Osteocyte (in vitro differentiated cells): ENCODE results near the gene GFOD1. TPM values are rescaled to one million over a fixed set of nuclear protein-coding genes. Genes with fewer than 3 reads are reported as not detected.

Experiments used
- DNase-seq: peaks from one replicate; pipeline ENCODE4 v3.0.0; 2021; ENCODE audit warnings: mixed read lengths; ENCODE audit not compliant: unreplicated experiment; ENCODE audit errors: extremely low spot score
- H3K27ac Mint-ChIP-seq: one replicate; pipeline ENCODE4 v1.8.0; 2021; ENCODE audit warnings: mild to moderate bottlenecking, mixed read lengths; ENCODE audit not compliant: unreplicated experiment
- H3K27me3 Mint-ChIP-seq: one replicate; pipeline ENCODE4 v1.8.0; 2021; ENCODE audit warnings: mixed read lengths; ENCODE audit not compliant: unreplicated experiment
- H3K36me3 Mint-ChIP-seq: one replicate; pipeline ENCODE4 v1.8.0; 2021; ENCODE audit warnings: mixed read lengths; ENCODE audit not compliant: unreplicated experiment
- H3K4me1 Mint-ChIP-seq: one replicate; pipeline ENCODE4 v1.8.0; 2021; ENCODE audit warnings: mixed read lengths; ENCODE audit not compliant: unreplicated experiment
- H3K4me3 Mint-ChIP-seq: one replicate; pipeline ENCODE4 v1.8.0; 2021; ENCODE audit warnings: mild to moderate bottlenecking, moderate library complexity, mixed read lengths; ENCODE audit not compliant: unreplicated experiment
- H3K9me3 Mint-ChIP-seq: one replicate; pipeline ENCODE4 v1.8.0; 2021; ENCODE audit warnings: mixed read lengths; ENCODE audit not compliant: unreplicated experiment
- CTCF ChIP-seq: fragments of 200-600 bp; sonication (generic); IDR thresholded peaks from 2 replicates; pipeline ENCODE4 v1.5.0; 2021; ENCODE audit warnings: antibody characterized with exemption, mild to moderate bottlenecking, moderate library complexity
- total RNA-seq: library from RNA; stranded (reverse); gene quantifications from 2 replicates; pipeline ENCODE4 v1.2.1, GENCODE V29; 2021

GFOD1 gene
- total RNA-seq, 1 donor from 2014 or later = 0.89 TPM

- H3K4me1 Mint-ChIP-seq = no peaks in the 10 kb centered on the region
- no peaks in the 10 kb centered on the region for H3K9me3 Mint-ChIP-seq
- no peak for TF ChIP-seq CTCF
- H3K27me3 Mint-ChIP-seq = no peaks in the 10 kb centered on the region
- H3K27ac Mint-ChIP-seq = no peak overlapping the region
- H3K36me3 Mint-ChIP-seq = no peaks in the 10 kb centered on the region
- no peak for DNase-seq
- no peak overlapping the region for H3K4me3 Mint-ChIP-seq
These were observed 36.1 kb downstream of the GFOD1 start for GRCh38 chr6:13451181-13451895.

- no peak for TF ChIP-seq CTCF
- DNase-seq = no peak
- H3K36me3 Mint-ChIP-seq = no peaks in the 10 kb centered on the region
- H3K9me3 Mint-ChIP-seq = no peaks in the 10 kb centered on the region
- H3K4me1 Mint-ChIP-seq = no peaks in the 10 kb centered on the region
- H3K4me3 Mint-ChIP-seq = no peak overlapping the region
- no peaks in the 10 kb centered on the region for H3K27me3 Mint-ChIP-seq
- H3K27ac Mint-ChIP-seq = no peak overlapping the region
These were observed 36.8 kb downstream of the GFOD1 start for GRCh38 chr6:13450628-13451027.

GRCh38 chr6:13447949-13448724 is 39.3 kb downstream of the GFOD1 start:
- no peaks in the 10 kb centered on the region for H3K9me3 Mint-ChIP-seq
- peaks cover 5% of the 10 kb centered on the region for H3K4me1 Mint-ChIP-seq
- H3K4me3 Mint-ChIP-seq = no peak overlapping the region
- no peaks in the 10 kb centered on the region for H3K27me3 Mint-ChIP-seq
- no peak overlapping the region for H3K27ac Mint-ChIP-seq
- no peak for TF ChIP-seq CTCF
- no peak for DNase-seq
- H3K36me3 Mint-ChIP-seq = no peaks in the 10 kb centered on the region

GRCh38 chr6:13446381-13446780 is 41.0 kb downstream of the GFOD1 start:
- peaks cover 5% of the 10 kb centered on the region for H3K4me1 Mint-ChIP-seq
- TF ChIP-seq CTCF = no peak
- H3K4me3 Mint-ChIP-seq = no peak overlapping the region
- no peaks in the 10 kb centered on the region for H3K36me3 Mint-ChIP-seq
- H3K9me3 Mint-ChIP-seq = no peaks in the 10 kb centered on the region
- H3K27ac Mint-ChIP-seq = no peak overlapping the region
- no peaks in the 10 kb centered on the region for H3K27me3 Mint-ChIP-seq
- DNase-seq = no peak

- no peaks in the 10 kb centered on the region for H3K36me3 Mint-ChIP-seq
- TF ChIP-seq CTCF = no peak
- H3K9me3 Mint-ChIP-seq = no peaks in the 10 kb centered on the region
- H3K4me3 Mint-ChIP-seq = no peak overlapping the region
- no peak overlapping the region for H3K27ac Mint-ChIP-seq
- peaks cover 10% of the 10 kb centered on the region for H3K4me1 Mint-ChIP-seq
- no peak for DNase-seq
- no peaks in the 10 kb centered on the region for H3K27me3 Mint-ChIP-seq
These were observed 41.7 kb downstream of the GFOD1 start for GRCh38 chr6:13445744-13446115.
